ENCODE results near the gene GRN.

- TF ChIP-seq POLR2A (IDR thresholded peaks at IDR 0.05) = no peak
- TF ChIP-seq, protein P1, sequence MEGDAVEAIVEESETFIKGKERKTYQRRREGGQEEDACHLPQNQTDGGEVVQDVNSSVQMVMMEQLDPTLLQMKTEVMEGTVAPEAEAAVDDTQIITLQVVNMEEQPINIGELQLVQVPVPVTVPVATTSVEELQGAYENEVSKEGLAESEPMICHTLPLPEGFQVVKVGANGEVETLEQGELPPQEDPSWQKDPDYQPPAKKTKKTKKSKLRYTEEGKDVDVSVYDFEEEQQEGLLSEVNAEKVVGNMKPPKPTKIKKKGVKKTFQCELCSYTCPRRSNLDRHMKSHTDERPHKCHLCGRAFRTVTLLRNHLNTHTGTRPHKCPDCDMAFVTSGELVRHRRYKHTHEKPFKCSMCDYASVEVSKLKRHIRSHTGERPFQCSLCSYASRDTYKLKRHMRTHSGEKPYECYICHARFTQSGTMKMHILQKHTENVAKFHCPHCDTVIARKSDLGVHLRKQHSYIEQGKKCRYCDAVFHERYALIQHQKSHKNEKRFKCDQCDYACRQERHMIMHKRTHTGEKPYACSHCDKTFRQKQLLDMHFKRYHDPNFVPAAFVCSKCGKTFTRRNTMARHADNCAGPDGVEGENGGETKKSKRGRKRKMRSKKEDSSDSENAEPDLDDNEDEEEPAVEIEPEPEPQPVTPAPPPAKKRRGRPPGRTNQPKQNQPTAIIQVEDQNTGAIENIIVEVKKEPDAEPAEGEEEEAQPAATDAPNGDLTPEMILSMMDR (IDR thresholded peaks at IDR 0.05) = no peak
Measured at GRCh38 chr17:44318077-44318892, 26.8 kb upstream of the GRN start.
